Measurements from ENCODE around the gene SLC35F3. TPM values are rescaled to one million over a fixed set of nuclear protein-coding genes. Genes with fewer than 3 reads are reported as not detected.

SLC35F3 gene
- total and polyA plus RNA-seq, 2 experiments from 2014 or later: 1.0 to 3.2 TPM

DNA sequence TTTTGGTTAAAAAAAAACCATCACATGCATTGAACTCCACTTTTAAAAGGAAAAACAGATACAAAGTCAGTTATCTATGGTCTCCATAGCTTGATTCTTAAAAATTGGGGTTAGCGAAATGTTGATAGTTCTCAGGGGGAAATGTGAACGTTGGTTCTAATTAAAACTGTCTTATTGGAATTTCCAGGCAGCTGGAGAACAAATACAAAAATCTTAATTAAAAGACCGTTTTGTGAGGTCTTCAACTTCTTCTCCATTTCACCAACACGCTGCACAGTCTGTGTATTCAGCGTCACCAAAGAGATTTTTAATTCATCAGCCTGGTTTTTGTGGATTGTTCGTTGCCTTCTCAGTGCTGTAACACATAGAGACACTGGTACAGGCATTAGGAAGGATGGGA, 369.5 kb downstream of the SLC35F3 start:
- H3K27me3 ChIP-seq (ENCODE audit: insufficient read depth): no peaks in the 10 kb centered on the region
- peaks cover 5% of the 10 kb centered on the region; the same call in 2 of the 3 replicates for H3K9me3 Mint-ChIP-seq
- H4K20me1 ChIP-seq (replicated peaks; ENCODE audit: insufficient read depth): no peaks in the 10 kb centered on the region

More for the DNA sequence above, 369.5 kb downstream of the SLC35F3 start:
- ATAC-seq (no peak), DNase-seq (ENCODE audit: low spot score) (no peak)
- Histone ChIP-seq H3K27ac (ENCODE audit: low read depth) (no peak overlapping the region), H3K4me2 (no peak overlapping the region), H3F3A (replicated peaks; ENCODE audit: low read depth) (no peaks in the 10 kb centered on the region), H3K4me1 (ENCODE audit: insufficient read depth) (peaks cover 3% of the 10 kb centered on the region), H3K9me2 (ENCODE audit: insufficient read depth) (no peaks in the 10 kb centered on the region), H3K4me3 (no peak overlapping the region), H3K79me2 (replicated peaks; ENCODE audit: insufficient read depth) (no peaks in the 10 kb centered on the region), H2AFZ (no peak overlapping the region), H3K36me3 (ENCODE audit: insufficient read depth) (no peaks in the 10 kb centered on the region)
- Mint-ChIP-seq H3K27ac (no peak overlapping the region), H3K4me1 (peaks cover 3% of the 10 kb centered on the region), H3K4me3 (no peak overlapping the region), H3K36me3 (ENCODE audit: low read depth) (no peaks in the 10 kb centered on the region; the same call in 1 of the 3 replicates), H3K27me3 (ENCODE audit: insufficient read depth, low read depth, poor library complexity) (no peaks in the 10 kb centered on the region)
- TF ChIP-seq ETS1 (IDR thresholded peaks at IDR 0.05) (no peak), POLR2AphosphoS5 (IDR thresholded peaks at IDR 0.05; ENCODE audit: low read depth) (no peak), EZH2 (IDR thresholded peaks at IDR 0.05; ENCODE audit: low read depth, unreplicated experiment) (no peak), NANOG (IDR thresholded peaks at IDR 0.05; ENCODE audit: borderline replicate concordance) (no peak), CREB1 (CRISPR knock-in tag; IDR thresholded peaks at IDR 0.05; ENCODE audit: low read depth) (no peak), JUNB (IDR thresholded peaks at IDR 0.05; ENCODE audit: unreplicated experiment) (no peak), ZNF331 (CRISPR knock-in tag; IDR thresholded peaks at IDR 0.05; ENCODE audit: low read depth) (no peak), ZNF114 (CRISPR knock-in tag; IDR thresholded peaks at IDR 0.05) (no peak), CTCF (conservative IDR thresholded peaks at IDR 0.05; ENCODE audit: low read depth in 2 of 2) (no peak), ZNF462 (CRISPR knock-in tag; IDR thresholded peaks at IDR 0.05) (no peak), STAT1 (IDR thresholded peaks at IDR 0.05; ENCODE audit: unreplicated experiment) (no peak)
- TF ChIP-seq, protein P1, sequence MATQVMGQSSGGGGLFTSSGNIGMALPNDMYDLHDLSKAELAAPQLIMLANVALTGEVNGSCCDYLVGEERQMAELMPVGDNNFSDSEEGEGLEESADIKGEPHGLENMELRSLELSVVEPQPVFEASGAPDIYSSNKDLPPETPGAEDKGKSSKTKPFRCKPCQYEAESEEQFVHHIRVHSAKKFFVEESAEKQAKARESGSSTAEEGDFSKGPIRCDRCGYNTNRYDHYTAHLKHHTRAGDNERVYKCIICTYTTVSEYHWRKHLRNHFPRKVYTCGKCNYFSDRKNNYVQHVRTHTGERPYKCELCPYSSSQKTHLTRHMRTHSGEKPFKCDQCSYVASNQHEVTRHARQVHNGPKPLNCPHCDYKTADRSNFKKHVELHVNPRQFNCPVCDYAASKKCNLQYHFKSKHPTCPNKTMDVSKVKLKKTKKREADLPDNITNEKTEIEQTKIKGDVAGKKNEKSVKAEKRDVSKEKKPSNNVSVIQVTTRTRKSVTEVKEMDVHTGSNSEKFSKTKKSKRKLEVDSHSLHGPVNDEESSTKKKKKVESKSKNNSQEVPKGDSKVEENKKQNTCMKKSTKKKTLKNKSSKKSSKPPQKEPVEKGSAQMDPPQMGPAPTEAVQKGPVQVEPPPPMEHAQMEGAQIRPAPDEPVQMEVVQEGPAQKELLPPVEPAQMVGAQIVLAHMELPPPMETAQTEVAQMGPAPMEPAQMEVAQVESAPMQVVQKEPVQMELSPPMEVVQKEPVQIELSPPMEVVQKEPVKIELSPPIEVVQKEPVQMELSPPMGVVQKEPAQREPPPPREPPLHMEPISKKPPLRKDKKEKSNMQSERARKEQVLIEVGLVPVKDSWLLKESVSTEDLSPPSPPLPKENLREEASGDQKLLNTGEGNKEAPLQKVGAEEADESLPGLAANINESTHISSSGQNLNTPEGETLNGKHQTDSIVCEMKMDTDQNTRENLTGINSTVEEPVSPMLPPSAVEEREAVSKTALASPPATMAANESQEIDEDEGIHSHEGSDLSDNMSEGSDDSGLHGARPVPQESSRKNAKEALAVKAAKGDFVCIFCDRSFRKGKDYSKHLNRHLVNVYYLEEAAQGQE (IDR thresholded peaks at IDR 0.05; ENCODE audit: unreplicated experiment): no peak
